GM18526 (cell line): ENCODE measurements around the gene DLK1.

Experiments used
- POLR2A ChIP-seq: IDR thresholded peaks from 3 replicates; pipeline ENCODE4 v1.6.1; 2011; ENCODE audit not compliant: insufficient read length; ENCODE audit errors: extremely low read depth

Gene DLK1

DNA sequence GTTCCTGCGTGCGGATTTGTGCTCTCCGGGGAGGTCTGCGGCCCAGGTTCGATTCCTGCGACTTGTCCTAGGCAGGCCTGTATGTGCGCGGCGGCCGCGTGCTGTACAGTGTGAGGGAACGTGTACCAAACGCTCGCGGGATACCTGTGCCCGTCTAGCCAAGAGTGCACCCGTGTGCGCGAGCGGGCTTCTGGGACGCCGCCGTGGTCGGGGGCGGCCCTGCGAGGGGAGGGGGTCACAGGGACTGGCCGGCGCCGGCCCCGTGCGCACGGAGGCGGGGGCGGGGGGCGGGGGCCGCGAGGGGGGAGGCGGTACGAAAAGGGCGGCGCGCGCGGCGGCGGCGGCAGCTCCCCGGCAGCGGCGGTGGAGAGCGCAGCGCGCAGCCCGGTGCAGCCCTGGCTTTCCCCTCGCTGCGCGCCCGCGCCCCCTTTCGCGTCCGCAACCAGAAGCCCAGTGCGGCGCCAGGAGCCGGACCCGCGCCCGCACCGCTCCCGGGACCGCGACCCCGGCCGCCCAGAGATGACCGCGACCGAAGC is at the start of gene DLK1:
Gene DLK1 (plus strand): TSS at position 343 of the 536 bp plus-strand sequence. CDS start 177 bp downstream, at position 520.
- no peak for TF ChIP-seq POLR2A

DNA sequence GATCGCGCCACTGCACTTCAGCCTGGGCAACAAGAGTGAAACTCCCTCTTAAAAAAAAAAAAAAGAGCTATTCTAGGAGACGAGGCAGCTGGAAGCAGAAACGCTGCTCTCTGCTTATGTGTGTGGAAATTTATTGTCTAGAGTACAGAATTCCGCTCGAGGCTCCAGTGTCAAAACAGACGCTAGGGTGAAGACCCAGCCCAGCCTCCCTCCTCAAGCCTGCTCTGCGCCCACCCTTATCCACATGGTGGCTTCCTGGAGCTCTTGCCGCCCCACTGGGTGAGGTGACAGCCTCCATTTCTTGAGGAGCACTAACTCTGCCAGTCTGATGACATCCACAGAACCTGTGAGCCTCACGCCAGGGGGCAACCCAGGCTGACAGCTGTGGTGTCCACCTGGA is 49.5 kb upstream of the DLK1 start:
- no peak for TF ChIP-seq POLR2A

DNA sequence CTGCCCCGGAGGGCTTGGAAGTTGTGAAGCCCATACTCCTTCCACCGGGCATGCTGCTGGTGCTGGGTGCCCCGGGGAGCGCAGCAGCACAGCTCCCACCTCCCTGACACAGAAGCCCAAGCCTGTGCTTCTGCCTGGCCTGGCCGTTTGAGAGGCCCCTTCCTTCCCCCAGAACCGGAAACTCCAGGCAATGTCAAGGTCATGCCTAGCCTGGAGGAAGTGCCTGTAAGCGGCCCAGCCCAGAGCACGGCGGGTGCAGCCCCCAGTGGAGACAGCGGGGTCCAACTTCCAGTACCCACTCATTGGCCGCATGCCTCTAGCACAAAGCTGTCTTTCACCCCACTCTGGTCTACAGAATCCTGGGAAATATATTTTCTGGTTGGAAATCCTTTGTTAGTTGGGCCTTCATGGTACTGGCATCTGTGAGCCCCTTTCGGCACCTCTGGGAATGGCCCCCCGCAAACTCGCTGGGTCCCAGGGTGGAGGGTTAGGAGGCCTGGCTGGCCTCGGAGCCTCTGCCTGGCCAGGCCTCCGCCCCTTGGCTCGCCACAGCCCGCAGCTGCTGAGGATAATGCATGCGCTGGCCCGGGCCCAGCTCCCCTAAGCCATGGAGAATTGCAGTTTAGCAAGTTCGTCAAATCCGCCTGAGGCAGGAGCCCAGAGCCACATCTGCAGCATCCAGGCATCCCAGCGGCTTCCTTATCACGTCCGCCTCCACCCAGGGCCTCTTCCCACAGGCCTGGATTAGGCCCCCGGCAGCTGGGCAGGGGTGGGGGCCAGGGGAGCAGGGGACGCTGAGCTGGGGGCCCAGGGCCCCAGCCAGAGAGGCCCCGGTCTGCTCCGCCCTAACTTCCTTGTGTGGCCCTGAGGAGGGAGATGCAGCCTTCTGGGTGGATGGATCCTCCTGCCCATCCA is 48.9 kb upstream of the DLK1 start:
- no peak for TF ChIP-seq POLR2A

DNA sequence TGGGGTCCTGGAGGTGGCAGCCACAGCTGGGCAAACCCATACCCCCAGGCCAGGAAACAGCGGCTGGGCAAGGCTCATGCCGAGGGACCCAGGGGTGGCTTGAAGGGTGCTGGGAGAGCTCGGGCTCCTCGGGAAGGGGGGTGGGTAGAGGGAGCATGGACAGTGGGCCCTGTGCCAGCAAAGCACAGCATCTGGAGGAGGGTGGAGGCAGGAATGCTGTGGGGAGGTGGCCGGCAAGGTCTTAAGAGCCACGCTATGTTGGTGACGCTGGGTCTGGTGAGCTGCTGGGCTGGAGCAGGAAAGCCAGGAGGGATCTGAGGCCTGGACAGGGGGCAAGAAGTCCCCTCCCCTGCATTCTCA is 48.2 kb upstream of the DLK1 start:
- no peak for TF ChIP-seq POLR2A

DNA sequence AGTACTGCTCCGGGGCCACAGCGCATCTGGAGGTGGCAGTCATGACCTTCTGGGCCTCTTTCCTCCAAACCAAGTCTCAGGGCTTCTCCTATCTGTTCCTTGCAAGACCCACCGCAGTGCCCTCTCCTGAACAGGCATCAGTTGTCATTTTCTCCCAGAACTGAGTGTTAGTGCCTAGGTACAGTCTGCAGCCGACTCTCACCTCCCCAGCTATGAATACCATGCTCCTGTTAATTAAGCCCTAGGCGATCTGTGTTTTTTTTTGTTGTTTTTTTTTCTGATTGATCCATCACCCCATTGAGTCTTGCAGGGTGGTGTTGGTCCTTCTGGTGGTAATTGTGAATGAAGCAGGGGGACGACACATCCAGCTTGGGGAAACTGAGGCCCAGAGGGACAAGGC is 47.5 kb upstream of the DLK1 start:
- TF ChIP-seq POLR2A: no peak

DNA sequence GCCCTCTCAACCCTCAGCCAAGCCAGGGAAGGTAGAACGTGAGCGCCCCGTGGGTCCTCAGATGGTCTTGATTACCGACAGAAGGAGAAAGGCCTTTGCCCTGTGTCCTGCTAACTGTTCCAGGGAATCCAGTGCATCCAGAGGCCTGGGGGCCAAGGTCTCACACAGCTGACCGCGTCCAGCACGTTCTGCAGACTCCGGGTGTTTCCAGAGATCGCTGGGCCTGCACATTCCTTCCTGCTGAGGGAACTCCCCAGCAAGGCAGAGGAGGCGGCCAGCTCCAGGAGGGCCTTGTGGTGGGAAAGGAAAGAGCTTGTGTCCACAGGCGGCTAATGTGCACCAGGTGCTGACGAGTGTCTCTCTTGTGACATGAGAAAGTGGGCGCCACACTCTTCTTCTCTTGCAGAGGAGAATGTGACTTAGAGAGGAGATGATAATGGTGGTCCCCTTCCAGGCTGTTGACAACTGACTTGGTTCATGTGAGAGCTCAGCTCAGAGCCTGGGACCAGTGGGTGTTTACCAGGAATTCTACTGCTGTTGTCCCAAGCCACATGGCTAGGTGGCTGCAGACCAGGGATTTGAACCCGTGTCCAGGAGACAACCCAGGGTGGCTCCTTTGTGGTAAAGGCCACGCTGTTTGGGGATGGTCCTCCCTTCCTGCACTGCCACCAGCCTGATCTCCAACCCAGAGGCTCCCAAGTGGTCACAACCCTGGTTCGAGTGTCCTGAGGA is 46.8 kb upstream of the DLK1 start:
- TF ChIP-seq POLR2A: no peak

DNA sequence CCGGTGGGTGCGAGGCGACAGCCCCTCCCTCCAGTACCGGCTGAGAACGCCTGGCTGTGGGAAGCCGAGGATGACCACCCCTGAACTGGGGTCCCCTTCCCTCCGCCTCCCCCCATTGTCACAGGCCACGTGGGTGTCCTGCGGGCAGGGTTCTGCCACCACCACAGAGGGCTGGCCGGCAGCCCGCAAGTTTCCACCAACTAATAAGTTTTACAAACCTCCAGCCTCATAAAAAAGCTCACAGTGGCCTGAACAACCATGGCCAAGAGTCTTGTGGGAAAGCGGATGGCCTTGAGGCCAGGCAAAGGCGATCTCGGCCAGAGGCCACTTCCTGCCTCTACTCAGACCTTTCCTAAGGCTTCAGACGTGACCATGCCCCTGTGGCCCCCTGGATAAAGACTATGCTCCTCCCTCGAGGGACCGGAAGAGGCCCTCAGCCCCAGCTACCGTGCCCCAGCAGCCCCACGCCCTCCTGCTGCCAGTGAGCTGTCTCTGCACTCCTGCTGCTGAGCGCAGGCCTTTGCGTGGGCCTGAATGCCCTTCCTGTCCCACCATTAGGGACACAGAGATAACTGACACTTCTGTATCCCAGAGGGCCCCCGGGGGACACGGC is 46.1 kb upstream of the DLK1 start:
- TF ChIP-seq POLR2A: no peak

DNA sequence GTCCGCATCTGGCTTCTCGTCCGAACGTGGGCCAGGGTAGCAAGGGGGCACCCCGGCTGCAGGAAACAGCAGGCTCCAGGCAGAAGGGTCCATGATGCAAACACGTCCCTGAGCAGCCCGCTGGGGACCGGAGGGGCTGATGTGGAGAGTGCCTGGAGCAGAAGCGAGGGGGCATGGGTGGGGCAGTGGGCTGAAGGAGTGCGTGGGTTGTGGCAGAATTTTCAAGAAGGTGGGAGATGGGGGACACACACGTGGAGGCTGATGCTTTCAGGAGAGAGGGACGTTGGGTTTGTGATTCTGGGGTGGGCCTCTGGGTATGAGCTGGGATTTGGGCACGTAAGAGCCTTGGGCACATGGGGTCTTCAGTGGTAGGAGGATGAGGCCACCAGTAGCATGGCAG is 45.6 kb upstream of the DLK1 start:
- no peak for TF ChIP-seq POLR2A

DNA sequence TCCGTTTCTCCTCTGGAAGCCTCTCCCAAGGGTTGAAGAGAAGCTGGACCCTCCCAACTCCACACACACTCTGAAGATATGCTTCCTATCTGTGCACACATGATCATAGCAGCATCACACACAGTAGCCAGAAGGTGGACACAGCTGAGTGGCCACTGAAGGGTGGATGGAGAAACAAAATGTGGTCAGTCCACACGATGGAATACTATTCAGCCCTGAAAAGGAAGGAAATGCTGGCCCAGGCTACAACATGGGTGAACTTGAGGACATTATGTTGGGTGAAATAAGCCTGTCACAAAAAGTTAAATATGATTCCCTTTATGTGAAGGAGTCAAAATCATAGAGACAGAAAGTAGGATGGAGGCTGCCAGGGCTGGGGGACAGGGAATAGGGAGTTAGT is 43.9 kb upstream of the DLK1 start:
- no peak for TF ChIP-seq POLR2A

DNA sequence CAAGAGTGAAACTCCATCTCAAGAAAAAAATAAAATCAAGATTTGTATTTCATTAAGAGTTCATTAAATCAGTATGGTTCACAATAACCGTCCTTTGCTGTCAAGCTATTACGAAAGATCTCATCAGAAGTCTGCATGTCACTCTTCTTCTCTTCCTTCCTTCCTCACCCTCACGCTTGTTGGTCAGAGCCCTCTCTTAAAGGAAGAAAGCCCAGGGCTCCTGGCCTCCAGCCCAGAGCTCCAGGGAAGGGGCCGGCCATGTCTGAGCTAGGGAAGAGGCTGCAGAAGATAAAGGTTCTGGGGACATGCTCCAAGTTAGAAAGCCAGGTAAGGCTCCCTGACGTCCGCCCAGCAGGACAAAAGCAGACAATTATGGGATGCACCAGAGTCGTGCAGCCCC is 43.1 kb upstream of the DLK1 start:
- no peak for TF ChIP-seq POLR2A

DNA sequence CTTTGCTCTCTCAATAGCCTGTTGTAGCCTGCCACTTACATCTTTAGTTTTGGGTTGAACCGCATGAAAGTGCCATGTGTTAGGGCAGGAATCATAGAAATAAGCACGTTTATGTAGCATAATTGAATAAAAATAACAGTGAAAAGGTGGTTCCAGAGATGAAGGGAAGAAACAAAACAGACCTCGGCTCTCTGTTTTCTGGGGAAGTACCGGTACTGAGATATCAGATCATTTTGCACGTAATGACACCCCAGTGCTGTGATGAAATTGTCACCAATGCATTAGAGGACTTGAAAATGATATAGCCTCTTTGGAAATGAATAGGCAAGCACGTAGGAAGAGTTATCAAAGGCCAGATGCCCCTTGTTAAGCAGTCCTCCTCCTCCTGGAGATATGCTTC is 42.5 kb upstream of the DLK1 start:
- no peak for TF ChIP-seq POLR2A

DNA sequence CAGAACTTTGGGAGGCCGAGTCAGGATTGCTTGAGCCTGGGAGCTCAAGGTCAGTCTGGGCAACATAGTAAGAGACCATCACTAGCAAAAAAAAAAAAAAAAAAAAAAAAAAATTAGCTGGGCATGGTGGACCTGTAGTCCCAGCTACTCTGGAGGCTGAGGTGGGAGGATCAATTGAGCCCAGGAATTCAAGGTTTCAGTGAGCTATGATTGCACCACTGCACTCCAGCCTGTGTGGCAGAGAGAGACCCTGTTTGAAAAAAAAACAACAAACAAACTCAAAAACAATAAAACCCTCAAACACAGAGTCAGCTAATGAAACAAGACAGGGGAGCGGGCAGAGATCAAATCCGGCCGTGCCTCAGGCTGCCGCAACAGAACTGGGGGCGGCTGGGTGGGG is 41.7 kb upstream of the DLK1 start:
- TF ChIP-seq POLR2A: no peak

DNA sequence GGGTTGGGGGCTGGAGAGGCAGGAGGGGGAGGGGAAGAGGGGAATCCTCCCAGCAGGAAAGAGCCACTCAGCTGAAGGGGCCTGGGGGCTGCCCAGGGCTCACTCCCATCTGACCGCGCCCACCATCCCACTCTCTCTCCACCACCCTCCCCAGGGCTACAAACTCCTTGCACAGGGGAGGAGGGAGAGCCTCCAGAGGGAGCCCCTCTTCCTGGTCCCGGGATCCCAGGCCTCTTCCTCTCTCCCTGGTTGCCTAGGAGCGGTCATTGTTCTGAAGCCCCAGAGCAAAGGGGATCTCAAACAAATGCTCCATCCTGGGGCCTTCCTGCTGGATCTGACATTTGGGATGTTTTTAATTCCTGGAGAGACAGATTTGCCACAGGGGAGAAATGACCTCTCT is 39.8 kb upstream of the DLK1 start:
- TF ChIP-seq POLR2A: no peak

DNA sequence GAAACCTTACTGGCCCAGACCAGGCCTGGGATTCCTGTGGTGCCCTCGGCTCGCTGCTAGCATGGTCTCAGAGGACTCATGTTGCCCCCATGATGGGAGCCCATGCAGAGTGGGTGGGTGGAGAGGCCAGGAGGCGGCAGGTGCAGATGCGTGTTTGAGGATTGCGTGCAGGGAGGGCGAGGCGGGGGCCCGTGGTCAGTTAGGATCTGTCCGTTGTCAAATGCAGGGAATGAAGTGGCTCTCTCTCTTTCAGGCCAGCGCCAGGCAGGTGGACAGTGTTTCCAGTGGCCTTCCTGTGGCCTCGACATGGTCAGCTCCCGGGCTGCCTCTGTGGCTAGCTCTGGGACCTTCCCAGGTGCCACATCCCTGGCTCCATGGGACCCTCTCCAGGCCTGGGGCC is 39.3 kb upstream of the DLK1 start:
- no peak for TF ChIP-seq POLR2A

DNA sequence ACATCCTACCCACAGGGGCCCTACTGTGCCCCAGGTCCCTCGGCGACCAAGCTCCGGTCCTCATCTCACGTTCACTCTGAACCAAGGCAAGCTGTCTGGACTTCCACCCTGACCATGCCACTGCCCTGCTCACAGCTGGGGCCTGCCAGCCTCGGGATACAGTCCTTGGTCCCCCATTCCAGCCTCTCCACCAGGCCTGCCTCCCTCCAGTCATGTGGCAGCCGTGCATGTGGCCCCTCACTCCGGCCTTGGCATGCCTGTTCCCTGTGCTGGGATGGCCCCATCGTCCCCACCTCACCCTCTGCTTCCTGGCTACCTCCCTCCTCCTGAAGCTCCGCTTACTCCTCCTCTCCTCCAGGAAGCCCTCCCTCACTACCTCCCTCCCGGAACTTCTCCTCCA is 38.6 kb upstream of the DLK1 start:
- no peak for TF ChIP-seq POLR2A
